AG04450 (cell line): ENCODE data around the gene FRMPD2. TPM values are rescaled to one million over a fixed set of nuclear protein-coding genes. Genes with fewer than 3 reads are reported as not detected.

Source experiments
- CTCF ChIA-PET: fragments of 300-600, 350-600 bp; formaldehyde crosslinking; extraction: SDS; loops from one replicate; lab custom pipeline; 2022; ENCODE audit warnings: antibody characterized with exemption, inconsistent platforms; lab: Charles Lee
- POLR2A ChIA-PET: fragments of 350-600 bp; formaldehyde crosslinking; extraction: SDS; loops from one replicate; lab custom pipeline; 2021; ENCODE audit warnings: antibody characterized with exemption, inconsistent platforms; lab: Yijun Ruan, JAX
- DNase-seq: peaks from one replicate; pipeline ENCODE4 v3.0.0-alpha.2; 2011; ENCODE audit warnings: low read depth, low spot score
- H3K27ac ChIP-seq: one replicate; pipeline ENCODE4 v1.5.1; 2012; ENCODE audit warnings: low read depth, low read length, control low read depth
- H3K27me3 ChIP-seq: one replicate; pipeline ENCODE4 v1.6.0; 2012; ENCODE audit warnings: low read length; ENCODE audit not compliant: control insufficient read depth, insufficient read depth
- H3K4me3 ChIP-seq: 2 replicates; pipeline ENCODE4 v1.5.1; 2011; ENCODE audit warnings: mild to moderate bottlenecking, low read depth, low read length, control low read depth
- H3K9me3 ChIP-seq: 2 replicates; pipeline ENCODE4 v1.5.1; 2012; ENCODE audit warnings: low read length; ENCODE audit not compliant: control insufficient read depth, insufficient read depth
- polyA plus RNA-seq: library from polyadenylated mRNA; depleted of rRNA; stranded (reverse); fragments of >200 nt; gene quantifications from 2 replicates; pipeline ENCODE4 v1.2.3, GENCODE V29; 2011
- TF ChIP-seq, protein P1 (sequence below): IDR thresholded peaks from 2 replicates; pipeline ENCODE4 v1.5.1; 2011; ENCODE audit warnings: low read depth, low read length, control low read depth, inconsistent platforms

FRMPD2 gene
- polyA plus RNA-seq, 1 experiment, result not detected

DNA sequence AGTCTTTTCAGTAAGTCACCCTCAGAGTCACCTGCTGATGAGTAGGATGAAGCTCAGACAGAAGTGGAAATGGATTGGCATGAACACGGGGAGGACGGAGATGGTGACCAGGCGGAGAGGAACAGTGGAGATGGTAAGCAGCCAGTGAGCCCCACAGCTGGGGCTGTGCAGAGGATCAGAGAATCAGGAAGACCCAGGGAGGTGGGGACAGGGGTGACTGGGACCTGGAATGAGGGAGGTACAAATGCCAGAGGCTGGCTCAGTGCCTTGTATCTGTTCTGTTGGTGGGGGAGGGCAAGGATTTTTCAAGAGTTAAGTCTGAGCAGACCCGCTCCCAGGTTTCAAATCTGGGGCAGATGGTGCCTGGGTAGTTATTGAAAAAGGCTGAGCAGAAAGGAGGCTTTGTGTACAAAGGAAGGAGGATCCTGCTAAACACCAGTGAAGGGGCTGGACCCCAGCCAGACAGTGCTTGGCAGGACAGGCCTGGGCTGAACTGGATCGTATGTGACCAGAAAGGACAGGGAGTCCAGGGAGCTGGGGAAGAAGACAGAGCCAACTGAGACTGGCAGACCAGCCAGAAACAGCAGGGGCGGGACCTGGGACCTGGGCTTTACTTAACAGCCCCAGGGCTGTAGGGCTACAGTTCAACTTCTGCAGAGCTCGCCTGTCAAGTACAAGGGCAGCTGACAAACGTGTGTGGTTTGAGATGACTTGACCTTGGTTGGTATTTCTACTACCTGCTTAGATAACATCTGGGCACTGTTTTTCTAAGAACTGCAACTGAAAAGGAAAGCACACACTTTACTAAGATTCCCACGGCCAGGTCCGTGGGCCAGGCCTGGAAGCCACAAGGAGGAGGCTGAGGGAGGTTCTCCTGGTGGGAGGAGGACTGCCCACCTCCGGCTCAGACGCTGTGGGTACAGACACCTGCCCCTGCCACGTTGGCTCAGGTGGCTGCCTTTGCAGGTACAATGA is 13.2 kb upstream of the FRMPD2 start:
- Histone ChIP-seq H3K9me3 (peaks cover 4% of the 10 kb centered on the region; the same call in 1 of the 2 replicates), H3K4me3 (no peak overlapping the region), H3K27ac (no peak overlapping the region), H3K27me3 (peaks cover 31% of the 10 kb centered on the region)
- ChIA-PET CTCF (no interaction called here), POLR2A (no interaction called here)
- TF ChIP-seq, protein P1, sequence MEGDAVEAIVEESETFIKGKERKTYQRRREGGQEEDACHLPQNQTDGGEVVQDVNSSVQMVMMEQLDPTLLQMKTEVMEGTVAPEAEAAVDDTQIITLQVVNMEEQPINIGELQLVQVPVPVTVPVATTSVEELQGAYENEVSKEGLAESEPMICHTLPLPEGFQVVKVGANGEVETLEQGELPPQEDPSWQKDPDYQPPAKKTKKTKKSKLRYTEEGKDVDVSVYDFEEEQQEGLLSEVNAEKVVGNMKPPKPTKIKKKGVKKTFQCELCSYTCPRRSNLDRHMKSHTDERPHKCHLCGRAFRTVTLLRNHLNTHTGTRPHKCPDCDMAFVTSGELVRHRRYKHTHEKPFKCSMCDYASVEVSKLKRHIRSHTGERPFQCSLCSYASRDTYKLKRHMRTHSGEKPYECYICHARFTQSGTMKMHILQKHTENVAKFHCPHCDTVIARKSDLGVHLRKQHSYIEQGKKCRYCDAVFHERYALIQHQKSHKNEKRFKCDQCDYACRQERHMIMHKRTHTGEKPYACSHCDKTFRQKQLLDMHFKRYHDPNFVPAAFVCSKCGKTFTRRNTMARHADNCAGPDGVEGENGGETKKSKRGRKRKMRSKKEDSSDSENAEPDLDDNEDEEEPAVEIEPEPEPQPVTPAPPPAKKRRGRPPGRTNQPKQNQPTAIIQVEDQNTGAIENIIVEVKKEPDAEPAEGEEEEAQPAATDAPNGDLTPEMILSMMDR, result no peak
- no peak for DNase-seq

DNA sequence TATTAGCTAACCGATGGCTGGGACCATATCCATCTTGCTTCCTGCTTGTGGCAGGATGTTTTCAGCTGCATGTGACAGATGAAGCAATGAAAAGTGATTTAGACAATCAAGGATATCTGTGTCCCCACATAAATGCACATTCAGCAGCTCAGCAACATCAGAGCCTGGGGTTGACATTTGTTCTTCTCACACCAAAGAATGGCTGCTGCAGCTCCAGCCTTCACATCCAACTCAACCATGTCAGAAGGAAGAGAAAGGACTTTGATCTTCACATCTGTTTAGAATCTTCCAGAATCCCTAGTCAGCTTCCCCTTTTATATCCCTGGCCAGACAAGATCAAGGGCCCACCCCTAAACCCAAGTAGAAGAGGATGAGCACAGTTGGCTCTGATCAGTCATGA is 11.9 kb upstream of the FRMPD2 start:
- peaks cover 26% of the 10 kb centered on the region for H3K27me3 ChIP-seq
- H3K4me3 ChIP-seq, result no peak overlapping the region
- H3K27ac ChIP-seq, result no peak overlapping the region
- TF ChIP-seq, protein P1, result no peak
- ChIA-PET POLR2A (no interaction called here), CTCF (no interaction called here)
- no peak for DNase-seq
- peaks cover 4% of the 10 kb centered on the region; the same call in 1 of the 2 replicates for H3K9me3 ChIP-seq

DNA sequence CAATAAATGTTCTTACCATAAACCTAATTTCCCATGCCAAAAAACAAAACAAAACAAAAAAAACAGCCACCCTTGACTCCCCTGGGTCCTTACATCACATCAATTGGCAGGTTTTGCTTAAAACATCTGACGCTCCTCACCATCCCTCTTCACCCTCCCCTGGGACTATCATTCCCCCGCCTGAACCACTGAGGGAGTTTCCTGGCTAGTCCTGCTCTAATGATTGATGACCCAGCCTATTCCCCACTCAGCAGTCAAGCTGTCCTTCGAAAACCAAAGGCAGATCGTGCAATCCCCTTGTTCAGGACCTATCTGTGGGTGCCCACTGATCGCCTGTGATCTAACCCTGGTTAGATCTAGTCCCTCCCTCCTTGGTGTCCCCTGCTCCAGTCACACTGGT is 11.2 kb upstream of the FRMPD2 start:
- H3K27me3 ChIP-seq, result peaks cover 26% of the 10 kb centered on the region
- peaks cover 4% of the 10 kb centered on the region; the same call in 1 of the 2 replicates for H3K9me3 ChIP-seq
- ChIA-PET CTCF (no interaction called here), POLR2A (no interaction called here)
- H3K4me3 ChIP-seq, result no peak overlapping the region
- no peak for DNase-seq
- no peak overlapping the region for H3K27ac ChIP-seq
- TF ChIP-seq, protein P1, result no peak

DNA sequence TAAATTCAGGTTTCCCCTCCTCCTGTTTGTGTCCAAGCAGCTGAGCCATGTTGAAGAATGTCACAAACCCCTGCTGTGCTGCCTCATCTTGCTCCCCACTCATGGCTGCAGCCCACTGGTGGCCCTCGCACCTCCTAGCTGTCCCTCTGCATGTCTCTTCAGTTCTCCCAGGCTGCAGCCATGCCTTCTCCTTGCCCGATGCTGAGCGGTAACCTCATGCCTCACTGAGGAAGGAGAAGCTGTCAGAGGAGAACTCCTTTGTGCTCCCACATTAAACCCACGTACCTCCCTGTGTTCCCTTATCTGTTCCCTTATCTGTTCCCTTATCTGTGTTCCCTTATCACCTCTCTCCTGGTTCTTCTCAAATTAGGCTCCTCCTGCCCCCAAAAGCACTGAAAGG is 10.3 kb upstream of the FRMPD2 start:
- Histone ChIP-seq H3K4me3 (no peak overlapping the region), H3K9me3 (peaks cover 4% of the 10 kb centered on the region; the same call in 1 of the 2 replicates), H3K27ac (no peak overlapping the region), H3K27me3 (peaks cover 26% of the 10 kb centered on the region)
- ChIA-PET POLR2A (no interaction called here), CTCF (no interaction called here)
- TF ChIP-seq, protein P1, result no peak
- DNase-seq, result no peak

DNA sequence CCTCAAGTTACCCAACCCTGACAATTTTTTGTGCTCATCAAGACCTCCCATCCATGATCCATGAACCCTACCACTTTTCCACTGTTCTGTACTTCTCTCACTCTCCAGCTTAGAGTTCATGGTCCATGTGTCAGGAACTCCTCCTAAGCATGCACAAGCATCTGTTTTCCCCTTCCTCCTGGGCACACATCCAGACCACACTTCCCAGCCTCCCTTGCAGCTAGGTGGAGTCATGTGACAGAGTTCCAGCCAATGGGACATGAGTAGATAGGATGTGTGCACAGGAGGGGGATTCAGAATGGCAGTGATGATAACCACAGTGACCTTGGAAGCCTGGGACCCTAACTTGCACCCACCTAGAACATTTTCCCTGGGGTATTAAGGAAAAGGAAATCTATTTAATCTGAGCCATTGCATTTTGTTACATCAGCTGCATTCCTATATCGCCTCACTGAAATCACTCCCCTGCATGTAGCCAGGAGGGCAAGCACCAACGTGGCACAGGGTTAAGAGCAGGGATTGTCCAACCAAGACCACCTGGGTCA is 9.6 kb upstream of the FRMPD2 start:
- no peak overlapping the region for H3K4me3 ChIP-seq
- POLR2A ChIA-PET, result no interaction called here
- TF ChIP-seq, protein P1, result no peak
- no peak for DNase-seq
- CTCF ChIA-PET, result no interaction called here
- H3K27ac ChIP-seq, result no peak overlapping the region
- peaks cover 4% of the 10 kb centered on the region; the same call in 1 of the 2 replicates for H3K9me3 ChIP-seq
- H3K27me3 ChIP-seq, result peaks cover 26% of the 10 kb centered on the region
